Right atrium auricular region (tissue), 2 donors: ENCODE data around the gene NUPR1. TPM values are rescaled to one million over a fixed set of nuclear protein-coding genes. Genes with fewer than 3 reads are reported as not detected.
A peak's percentile ranks its signal among the peaks of the same experiment; 100 is the strongest.

Source experiments
- DNase-seq: peaks from one replicate; pipeline ENCODE4 v3.0.0-alpha.2; 2019; ENCODE audit warnings: low spot score
- H3K27ac ChIP-seq, 2 donors: fragments of 200-600 bp; sonication (generic); 1 replicate in 1 of 2; 2 replicates in 1 of 2; pipeline ENCODE4 v1.5.1; 2016 to 2019
- H3K27me3 ChIP-seq, 2 donors: fragments of 200-600 bp; sonication (generic); one replicate each; pipeline versions ENCODE4 v1.5.1 to v1.6.0; 2017 to 2019
- H3K36me3 ChIP-seq: fragments of 200-600 bp; sonication (generic); one replicate; pipeline ENCODE4 v1.5.1; 2016
- H3K4me1 ChIP-seq, 2 donors: fragments of 200-600 bp; sonication (generic); one replicate each; pipeline versions ENCODE4 v1.5.1 to v1.6.0; 2017 to 2019
- H3K4me3 ChIP-seq, 2 donors: fragments of 200-600 bp; sonication (generic); 1 replicate in 1 of 2; 2 replicates in 1 of 2; pipeline ENCODE4 v1.5.1; 2017 to 2019; ENCODE audit warnings: mild to moderate bottlenecking in 1 of 2, moderate library complexity in 1 of 2
- H3K9me3 ChIP-seq, 2 donors: fragments of 200-600 bp; sonication (generic); one replicate each; pipeline ENCODE4 v1.5.1; 2019
- total RNA-seq, 2 donors: library from RNA; depleted of rRNA; stranded (reverse); fragments of >200 nt; gene quantifications; one replicate each; pipeline ENCODE4 v1.1.0, GENCODE V29; 2016
- TF ChIP-seq, protein P1 (sequence below), 2 donors: fragments of 200-600 bp; sonication (generic); IDR thresholded peaks; one replicate each; pipeline ENCODE4 v1.5.1; 2019; ENCODE audit warnings: antibody characterized with exemption in 2 of 2

Gene NUPR1
- total RNA-seq, 2 donors from 2014 or later = 12.4 to 26.9 TPM

DNA sequence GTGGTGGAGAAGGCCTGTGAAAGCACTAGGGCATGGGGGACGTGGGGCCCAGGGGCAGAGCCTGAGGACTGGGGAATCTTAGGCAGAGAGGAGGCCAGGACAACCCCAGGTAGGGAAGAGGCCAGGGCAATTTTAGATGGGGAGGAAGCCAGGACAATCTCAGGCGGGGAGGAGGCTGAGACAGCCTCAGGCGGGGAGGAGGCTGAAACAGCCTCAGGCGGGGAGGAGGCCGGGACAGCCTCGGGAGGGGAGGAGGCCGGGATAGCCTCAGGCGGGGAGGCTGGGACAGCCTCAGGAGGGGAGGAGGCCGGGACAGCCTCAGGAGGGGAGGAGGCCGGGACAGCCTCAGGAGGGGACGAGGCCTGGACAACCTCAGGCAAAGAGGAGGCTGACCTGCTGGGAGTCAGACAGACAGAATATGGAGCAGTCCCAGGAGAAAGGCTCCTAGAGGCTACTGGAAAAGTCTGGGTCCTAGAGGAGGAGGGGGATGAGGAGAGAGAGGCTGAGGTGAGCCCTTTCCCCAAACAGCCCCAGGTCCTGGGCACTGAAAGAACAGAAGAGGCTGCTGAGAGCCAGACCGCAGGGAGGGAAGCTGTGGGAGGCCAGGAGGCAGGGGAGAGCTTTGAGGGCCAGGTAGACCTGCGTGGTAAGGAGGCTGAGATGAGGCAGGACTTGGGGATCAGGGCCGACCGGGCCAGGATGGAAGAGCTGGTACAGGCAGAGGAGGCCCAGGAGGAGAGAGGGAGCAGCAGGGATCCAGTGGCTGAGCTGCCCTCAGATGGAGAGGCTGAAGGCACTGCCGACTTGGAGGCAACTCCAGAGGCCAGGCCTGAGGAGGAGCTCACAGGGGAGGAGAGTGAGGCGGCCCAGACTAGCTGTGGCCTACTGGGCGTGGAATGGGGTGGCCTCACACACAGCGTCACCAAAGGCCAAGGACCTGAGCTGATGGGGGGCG lies 42.7 kb downstream of the NUPR1 start:
- no peak for DNase-seq
- peak overlapping the region in 1 of 2 donors; percentile 23 for H3K27ac ChIP-seq
- H3K36me3 ChIP-seq = no peaks in the 10 kb centered on the region
- no peaks in the 10 kb centered on the region for H3K9me3 ChIP-seq
- H3K27me3 ChIP-seq = no peaks in the 10 kb centered on the region
- no peak overlapping the region for H3K4me3 ChIP-seq
- TF ChIP-seq, protein P1, sequence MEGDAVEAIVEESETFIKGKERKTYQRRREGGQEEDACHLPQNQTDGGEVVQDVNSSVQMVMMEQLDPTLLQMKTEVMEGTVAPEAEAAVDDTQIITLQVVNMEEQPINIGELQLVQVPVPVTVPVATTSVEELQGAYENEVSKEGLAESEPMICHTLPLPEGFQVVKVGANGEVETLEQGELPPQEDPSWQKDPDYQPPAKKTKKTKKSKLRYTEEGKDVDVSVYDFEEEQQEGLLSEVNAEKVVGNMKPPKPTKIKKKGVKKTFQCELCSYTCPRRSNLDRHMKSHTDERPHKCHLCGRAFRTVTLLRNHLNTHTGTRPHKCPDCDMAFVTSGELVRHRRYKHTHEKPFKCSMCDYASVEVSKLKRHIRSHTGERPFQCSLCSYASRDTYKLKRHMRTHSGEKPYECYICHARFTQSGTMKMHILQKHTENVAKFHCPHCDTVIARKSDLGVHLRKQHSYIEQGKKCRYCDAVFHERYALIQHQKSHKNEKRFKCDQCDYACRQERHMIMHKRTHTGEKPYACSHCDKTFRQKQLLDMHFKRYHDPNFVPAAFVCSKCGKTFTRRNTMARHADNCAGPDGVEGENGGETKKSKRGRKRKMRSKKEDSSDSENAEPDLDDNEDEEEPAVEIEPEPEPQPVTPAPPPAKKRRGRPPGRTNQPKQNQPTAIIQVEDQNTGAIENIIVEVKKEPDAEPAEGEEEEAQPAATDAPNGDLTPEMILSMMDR (IDR thresholded peaks at IDR 0.05) = no peak
- H3K4me1 ChIP-seq = peaks cover 0 to 2% of the 10 kb centered on the region in 2 donors

DNA sequence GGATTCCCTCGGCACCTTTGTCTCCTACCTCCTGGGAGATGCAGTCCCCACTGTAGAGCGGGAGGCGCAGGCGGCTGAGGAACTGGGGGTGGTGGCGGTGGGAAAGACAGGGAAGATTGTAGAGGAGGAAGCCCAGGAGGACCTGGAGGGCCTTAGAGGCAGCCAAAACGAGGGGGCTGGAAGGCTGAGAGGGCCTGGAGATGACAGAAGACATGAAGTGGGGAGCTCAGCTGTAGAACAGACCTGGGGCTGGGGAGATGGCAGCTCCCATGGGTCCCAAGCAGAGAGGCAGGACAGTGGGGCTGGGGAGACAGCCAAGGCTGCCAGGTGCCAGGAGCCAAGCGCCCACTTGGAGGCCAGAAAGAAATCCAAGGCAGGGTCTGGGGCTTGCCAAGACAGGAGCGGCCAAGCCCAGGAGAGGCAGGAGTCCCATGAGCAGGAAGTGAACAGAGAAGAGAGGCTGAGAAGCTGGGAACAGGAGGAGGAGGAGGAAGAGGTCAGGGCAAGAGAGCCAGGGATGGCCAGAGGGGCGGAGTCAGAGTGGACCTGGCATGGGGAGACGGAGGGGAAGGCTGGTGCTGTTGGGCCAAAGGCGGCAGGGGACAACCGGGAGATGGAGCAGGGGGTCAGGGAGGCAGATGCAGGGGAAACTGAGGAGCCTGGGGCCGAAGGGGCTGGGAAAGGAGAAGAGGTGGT lies 43.5 kb downstream of the NUPR1 start:
- H3K27ac ChIP-seq = peak overlapping the region; percentile 16 to 23
- TF ChIP-seq, protein P1 (IDR thresholded peaks at IDR 0.05) = no peak
- H3K27me3 ChIP-seq = no peaks in the 10 kb centered on the region
- no peaks in the 10 kb centered on the region for H3K36me3 ChIP-seq
- H3K4me1 ChIP-seq = peaks cover 0 to 7% of the 10 kb centered on the region in 2 donors
- H3K4me3 ChIP-seq = peak overlapping the region in 1 of 2 donors; percentile 24
- DNase-seq = no peak
- no peaks in the 10 kb centered on the region for H3K9me3 ChIP-seq

DNA sequence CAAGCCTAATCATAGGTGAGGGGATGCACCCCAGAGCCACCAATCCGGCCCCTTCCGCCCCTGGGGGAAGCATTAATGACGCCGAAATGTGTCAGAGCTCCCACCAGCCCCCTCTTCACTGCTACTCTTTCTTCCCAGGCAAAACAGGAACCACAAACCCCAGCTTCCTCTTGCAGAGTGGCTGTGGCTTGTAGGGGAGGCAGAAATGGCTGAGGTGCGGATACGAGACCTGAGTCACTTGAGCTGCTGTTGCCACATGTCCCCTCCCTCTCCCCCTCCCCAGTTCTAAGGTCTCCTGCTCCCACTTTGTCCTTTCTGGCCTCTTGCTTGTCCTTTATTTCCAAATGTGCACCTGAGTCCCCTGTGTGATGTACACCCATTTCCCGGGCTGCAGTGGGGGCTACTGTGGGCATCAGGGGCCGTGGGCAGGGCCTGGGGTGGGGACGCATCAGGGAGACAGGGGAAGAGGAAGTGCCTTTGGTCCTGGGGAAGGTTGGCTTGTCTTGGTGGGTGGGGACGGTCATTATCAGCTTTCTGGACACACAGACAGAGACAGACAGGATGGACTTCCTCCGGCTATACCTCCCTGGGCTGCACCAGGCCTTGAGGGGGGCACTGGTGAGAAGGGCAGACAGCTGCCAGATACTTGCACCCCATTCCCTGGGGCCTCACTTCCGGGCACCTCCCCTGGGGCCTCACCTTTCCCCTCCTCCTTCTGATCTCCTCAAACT lies 44.5 kb downstream of the NUPR1 start, which contains the start of gene APOBR:
Gene APOBR, plus strand, starts transcription at position 523 of the 731 bp plus-strand sequence. Its CDS starts 39 bp downstream, at position 562.
- no peaks in the 10 kb centered on the region for H3K27me3 ChIP-seq
- H3K27ac ChIP-seq = peak within 1 kb of the TSS; percentile 16 to 23
- H3K9me3 ChIP-seq = no peaks in the 10 kb centered on the region
- peak within 1 kb of the TSS in 1 of 2 donors; percentile 24 for H3K4me3 ChIP-seq
- no peaks in the 10 kb centered on the region for H3K36me3 ChIP-seq
- peaks cover 0 to 7% of the 10 kb centered on the region in 2 donors for H3K4me1 ChIP-seq
- no peak for DNase-seq
- TF ChIP-seq, protein P1 (IDR thresholded peaks at IDR 0.05) = no peak

DNA sequence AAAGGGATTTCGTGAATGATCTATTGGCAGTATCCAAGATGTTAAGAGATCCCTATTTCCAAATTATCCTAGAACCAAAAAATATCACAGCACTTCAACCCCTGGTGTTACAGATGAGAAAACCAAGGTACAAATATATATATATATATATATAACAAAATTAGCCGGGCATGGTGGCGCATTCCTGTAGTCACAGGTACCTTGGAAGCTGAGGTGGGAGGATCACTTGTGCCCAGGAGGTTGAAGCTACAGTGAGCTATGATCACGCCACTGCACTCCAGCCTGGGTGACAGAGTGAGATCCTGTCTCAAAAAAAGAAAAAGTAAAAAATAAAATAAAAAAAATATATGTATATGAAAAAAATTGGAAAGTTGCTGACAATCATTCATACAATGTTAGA lies 46.3 kb downstream of the NUPR1 start:
- peaks cover 0 to 7% of the 10 kb centered on the region in 2 donors for H3K4me1 ChIP-seq
- H3K9me3 ChIP-seq = no peaks in the 10 kb centered on the region
- DNase-seq = no peak
- H3K27me3 ChIP-seq = no peaks in the 10 kb centered on the region
- peaks cover 7% of the 10 kb centered on the region for H3K36me3 ChIP-seq
- H3K4me3 ChIP-seq = peak overlapping the region in 1 of 2 donors; percentile 98
- peak overlapping the region; percentile 94 to 96 for H3K27ac ChIP-seq
- TF ChIP-seq, protein P1 (IDR thresholded peaks at IDR 0.05) = no peak

DNA sequence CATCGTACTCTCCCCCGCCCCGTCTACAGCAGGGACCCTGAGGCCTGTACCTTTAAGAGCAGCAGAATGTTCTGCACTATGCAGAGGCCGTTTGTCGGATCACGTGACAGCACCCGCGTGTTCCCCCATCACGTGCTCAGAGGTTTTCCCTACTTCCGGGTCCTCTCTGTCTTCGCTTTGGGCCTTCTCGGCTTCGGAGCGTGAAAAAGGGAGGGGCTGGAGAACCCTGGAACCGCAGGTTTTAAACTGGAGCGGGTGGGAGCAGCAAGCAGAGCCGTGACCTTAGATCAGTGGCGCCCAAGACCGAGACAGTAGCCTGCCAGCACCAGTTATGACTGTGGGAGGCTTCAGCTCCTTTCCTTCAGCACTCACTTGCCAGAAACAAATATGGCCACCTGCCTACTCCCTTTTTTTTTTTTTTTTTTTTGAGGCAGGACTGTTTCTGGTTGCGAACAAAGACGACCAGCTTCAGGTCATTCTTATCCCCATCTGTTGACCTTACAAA lies 46.8 kb downstream of the NUPR1 start, which contains the start of gene CLN3:
Gene CLN3, minus strand, starts transcription at position 105 of the 505 bp plus-strand sequence. CDS start 315 bp downstream, outside the sequence.
- peak within 1 kb of the TSS; percentile 94 to 96 for H3K27ac ChIP-seq
- H3K36me3 ChIP-seq = peaks cover 7% of the 10 kb centered on the region
- H3K9me3 ChIP-seq = no peaks in the 10 kb centered on the region
- peak; percentile 96 for DNase-seq
- TF ChIP-seq, protein P1 (IDR thresholded peaks at IDR 0.05) = no peak
- H3K4me1 ChIP-seq = peaks cover 0 to 7% of the 10 kb centered on the region in 2 donors
- peak within 1 kb of the TSS; percentile 98 for H3K4me3 ChIP-seq
- no peaks in the 10 kb centered on the region for H3K27me3 ChIP-seq
